ENCODE results near the gene NBEAL2. TPM values are rescaled to one million over a fixed set of nuclear protein-coding genes. Genes with fewer than 3 reads are reported as not detected.
"Not testable (repeated sequence)": the region's sequence is repeated elsewhere in the genome, so short reads cannot be mapped to it uniquely, and the experiment has no call there.

NBEAL2 gene
- total RNA-seq, 1 donor from 2014 or later = 299 TPM

DNA sequence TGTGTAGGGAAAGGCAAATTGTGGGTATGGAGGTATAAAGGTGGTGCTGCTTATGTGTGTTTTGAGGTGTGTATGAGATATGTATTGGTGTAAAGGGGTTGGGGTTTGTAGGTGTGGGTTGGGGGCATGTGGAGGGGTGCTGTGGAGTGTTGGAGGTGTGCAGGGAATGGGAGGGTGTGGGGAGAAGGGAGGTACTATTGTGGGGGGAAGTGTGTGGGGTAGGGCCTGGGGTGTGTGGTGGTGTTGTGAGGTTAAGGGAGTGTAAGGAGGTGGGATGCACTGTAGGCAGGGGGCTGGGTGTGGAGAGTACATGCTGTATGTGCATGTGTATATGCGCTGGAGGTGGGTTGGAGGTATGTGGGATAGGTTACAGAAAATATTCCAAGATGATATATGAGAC, 18.6 kb upstream of the NBEAL2 start:
- intact Hi-C loops (cut with micrococcal nuclease) = no loop called here

GRCh38 chr3:46962427-46962826, 17.0 kb upstream of the NBEAL2 start:
- intact Hi-C loops (cut with micrococcal nuclease) = no loop called here

DNA sequence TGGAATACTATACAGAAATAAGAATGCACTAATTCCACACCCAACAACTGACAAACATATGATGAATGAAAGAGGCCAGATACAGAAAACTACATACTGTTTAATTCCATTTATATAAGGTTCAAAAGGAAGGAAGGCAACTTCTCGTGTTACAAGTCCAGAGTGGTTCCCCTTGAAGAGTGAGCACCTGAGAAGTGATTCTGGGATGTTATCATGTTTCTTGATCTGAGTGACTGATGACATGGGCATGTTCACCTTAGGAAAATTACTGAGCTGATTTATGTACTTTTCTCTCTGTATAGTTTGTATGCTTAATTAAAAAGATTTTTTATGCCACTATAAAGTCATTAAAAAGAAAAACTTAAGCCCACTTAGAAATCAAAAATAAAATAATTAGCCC, 16.5 kb upstream of the NBEAL2 start:
- intact Hi-C loops (cut with micrococcal nuclease) = no loop called here

- intact Hi-C loops (cut with micrococcal nuclease) = not testable (repeated sequence)
Measured at GRCh38 chr3:46964038-46964590, 15.4 kb upstream of the NBEAL2 start.

GRCh38 chr3:46965151-46965550, 14.3 kb upstream of the NBEAL2 start:
- intact Hi-C loops (cut with micrococcal nuclease) = no loop called here

DNA sequence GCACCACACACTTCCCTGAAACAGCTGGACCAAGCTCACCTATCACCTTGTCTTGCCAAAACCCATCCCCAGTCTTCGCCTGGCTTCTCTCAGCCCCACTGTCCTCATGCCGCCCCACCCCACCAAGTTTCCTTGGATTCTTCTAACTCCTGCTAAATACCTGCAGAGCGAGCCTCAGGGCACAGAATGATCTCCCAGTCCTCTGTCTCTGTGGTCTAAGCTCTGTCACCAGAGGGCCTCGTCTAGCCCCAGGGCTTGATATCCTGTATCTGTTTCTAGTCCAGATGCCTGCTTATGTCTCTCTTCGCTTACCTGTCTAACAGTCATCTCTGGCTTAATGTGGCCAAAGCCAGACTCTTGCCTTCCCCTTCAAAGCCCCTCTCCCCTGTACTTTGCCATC, 12.7 kb upstream of the NBEAL2 start:
- intact Hi-C loops (cut with micrococcal nuclease) = loop anchor here (1.0 kb wide), 1 partner anchor 70 kb away; no protein-coding TSS in a partner anchor

DNA sequence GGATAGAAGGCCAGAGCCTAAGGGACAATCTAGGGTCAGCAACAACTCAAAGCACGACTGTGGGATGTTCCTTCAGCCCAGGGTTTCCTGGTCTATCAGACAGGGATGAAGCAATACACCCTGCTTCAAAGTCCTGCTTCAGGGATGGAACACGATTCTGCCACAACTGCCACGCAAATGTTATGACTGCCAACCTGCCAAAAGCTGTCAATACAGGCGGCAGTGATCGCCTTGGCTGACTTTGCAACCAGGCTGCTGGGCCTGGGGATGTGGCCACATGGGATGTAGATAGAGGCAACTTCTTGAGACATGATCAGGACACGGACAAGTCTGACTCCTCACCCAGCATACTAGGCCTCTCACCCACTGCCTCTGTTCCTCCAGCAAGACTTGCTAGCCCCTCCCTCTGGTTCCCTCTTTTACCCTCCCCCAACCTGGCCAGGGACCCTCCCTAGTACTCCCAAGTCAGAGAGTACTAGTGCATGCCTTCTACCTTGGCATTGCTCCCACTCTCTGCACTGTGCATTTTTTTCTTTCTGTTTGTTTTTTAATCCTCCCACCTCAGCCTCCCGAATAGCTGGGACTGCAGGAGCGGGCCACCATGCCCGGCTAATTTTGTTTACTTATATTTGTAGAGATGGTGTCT, 10.6 kb upstream of the NBEAL2 start:
- intact Hi-C loops (cut with micrococcal nuclease) = no loop called here

DNA sequence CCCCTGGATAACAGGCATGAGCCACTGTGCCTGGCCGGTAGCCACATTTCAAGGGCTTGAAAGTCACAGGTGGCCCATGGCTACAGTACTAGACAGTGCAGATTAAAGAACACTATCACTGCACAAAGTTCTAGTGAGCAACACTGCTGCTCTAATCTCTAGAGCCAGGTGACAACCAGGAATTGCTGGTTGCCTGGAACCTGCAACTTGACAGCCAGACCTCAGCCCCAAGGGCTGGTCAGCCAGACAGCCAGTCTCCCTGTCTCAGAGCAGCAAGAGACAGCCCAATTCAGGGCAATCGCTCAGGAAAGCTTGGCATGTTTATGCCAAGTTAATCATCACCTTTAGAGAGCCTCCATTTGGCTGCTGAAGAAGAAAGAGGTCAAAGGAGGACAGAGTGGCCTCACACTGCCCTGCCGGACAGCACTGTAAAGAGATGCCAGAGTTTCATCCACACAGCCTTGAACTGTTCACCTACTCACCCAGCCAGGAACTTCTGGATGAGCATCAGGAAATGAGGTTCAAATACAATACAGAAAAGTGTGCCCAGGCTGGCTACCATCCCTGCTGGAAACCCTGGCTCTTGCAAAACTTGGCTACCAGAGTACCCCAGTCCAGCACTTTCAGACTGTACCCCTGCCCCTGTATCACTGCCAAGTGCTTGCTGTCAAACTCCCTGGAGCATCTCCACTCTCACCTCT, 8.9 kb upstream of the NBEAL2 start:
- intact Hi-C loops (cut with micrococcal nuclease) = loop anchor here (1.0 kb wide), 1 partner anchor 42 kb away; no protein-coding TSS in a partner anchor

DNA sequence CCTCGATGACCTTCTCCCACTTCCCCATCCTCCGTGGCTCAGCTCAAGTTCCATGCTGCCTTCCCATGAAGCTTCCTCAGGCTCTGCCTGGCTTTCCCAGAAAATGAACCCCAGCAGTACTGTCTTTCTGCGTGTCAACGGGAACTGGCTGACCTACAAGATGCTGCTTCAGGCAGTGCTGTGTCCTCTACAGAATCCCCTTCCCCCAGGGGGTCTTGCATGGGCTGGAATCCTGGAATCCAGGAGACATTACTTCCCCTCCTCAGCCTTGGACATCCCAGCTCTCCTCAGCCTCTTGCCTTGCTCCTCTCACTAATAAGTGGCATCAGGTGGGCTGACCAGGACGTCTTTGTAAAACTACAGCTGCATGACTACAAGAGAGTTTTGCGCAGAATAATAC, 8.3 kb upstream of the NBEAL2 start:
- intact Hi-C loops (cut with micrococcal nuclease) = loop anchor here (1.0 kb wide), 1 partner anchor 43 kb away; no protein-coding TSS in a partner anchor

DNA sequence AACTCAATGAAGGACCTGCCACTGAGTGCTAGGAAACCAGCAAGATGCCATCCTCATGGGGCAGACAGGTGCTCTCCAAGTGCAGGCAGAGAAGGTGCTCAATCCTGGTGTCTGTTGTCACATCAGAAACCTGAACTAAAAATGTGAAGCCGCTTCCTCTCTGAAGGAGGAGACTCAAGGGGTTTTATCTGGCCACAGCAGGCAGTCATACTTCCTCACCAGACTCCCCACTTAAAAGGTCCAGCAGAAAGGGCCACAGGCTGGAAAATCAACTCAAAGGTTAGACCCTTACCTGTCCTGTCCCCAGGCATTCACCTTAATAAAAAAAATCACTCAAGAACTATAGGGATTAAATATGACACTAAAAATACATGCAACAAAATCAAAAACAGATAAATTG, 7.7 kb upstream of the NBEAL2 start:
- intact Hi-C loops (cut with micrococcal nuclease) = loop anchor here (1.0 kb wide), 1 partner anchor 43 kb away; no protein-coding TSS in a partner anchor

DNA sequence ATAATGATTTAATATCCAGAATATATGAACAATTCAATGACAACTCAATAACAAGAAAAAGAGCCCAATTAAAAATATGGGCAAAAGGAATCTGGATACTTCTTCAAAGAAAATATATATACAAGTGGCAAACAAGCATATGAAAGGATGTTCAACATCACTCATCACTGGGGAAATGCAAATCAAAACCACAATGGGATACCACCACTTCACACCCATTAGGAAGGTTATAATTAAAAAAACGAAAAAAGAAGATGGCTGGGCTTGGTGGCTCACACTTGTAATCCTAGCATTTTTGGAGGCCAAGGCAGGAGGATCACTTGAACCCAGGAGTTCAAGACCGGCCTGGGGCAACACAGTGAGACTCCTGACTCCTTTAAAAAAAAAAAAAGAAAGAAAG, 7.1 kb upstream of the NBEAL2 start:
- intact Hi-C loops (cut with micrococcal nuclease) = no loop called here

GRCh38 chr3:46974421-46975171, 4.9 kb upstream of the NBEAL2 start:
- intact Hi-C loops (cut with micrococcal nuclease) = loop anchor here (5.0 kb wide), 1 partner anchor 808 kb away; the partner anchor contains the start of gene SMARCC1

DNA sequence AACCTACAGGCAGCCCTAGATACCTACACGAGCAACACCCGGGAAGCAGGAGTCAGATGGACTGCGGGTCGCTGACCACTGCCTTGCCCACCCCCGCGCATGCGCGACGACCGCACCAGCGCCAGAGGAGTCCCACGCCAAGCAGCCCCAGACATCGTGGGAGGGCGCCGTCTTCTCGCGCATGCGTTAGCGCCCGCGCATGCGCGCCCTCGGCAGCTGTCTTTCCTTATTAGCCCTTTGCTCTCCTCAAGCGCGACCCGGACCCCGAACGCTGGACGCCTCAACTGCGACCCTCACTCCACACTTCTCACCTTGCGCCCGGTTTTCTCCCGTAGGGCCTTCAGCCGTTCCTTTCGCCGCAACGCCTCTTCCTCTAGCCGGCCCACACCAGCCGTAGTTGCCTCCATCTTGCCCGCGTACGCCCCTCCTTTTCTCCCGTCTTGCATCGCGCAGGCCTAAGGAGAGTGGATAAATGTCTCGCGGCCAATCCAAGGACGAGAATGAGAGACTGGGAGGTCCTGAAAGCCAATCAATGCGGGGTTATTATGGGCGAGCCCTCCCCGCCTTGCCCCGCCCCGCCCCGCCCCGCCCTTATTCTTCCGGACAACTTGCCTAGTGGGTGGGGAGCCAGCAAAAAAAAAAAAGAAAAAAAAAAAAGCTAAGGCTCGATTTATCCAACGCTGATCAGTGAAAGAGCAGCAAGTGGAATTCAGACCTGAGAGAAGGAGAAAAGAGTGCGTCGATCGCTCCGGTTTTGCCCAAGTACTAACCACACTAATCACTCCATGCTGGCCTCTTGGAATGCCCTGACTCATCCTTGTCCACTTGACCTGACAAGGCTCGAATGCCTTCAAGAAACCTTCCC, 2.9 kb upstream of the NBEAL2 start, which contains the start of gene CCDC12:
Gene CCDC12, minus strand, starts transcription at position 420 of the 865 bp plus-strand sequence. Its CDS starts 13 bp downstream, at position 407.
- intact Hi-C loops (cut with micrococcal nuclease) = loop anchor here (1.0 to 5.0 kb wide), 8 partner anchors 43 to 1112 kb away; partner anchors contain the start of genes ELP6, SCAP and SMARCC1

DNA sequence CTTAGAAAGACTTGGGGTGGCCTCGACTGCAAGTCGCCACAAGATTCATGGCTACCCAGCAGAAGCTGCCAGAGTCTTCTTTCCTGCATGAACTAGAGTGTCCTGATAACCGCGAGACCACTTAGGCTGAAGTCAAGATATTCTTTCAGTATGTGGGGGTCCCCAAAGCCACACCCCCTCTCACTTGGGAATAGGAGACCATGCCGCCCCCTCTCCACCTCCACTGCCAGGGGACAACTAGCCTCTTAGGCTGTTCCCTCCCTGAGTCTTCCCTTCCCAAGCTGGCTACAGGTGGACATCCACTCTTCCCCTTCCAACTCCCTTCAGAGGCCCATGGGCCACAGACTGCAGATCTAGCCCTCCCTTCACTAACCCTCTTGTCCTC, 1.7 kb upstream of the NBEAL2 start:
- intact Hi-C loops (cut with micrococcal nuclease) = loop anchor here (2.0 to 5.0 kb wide), 5 partner anchors 49 to 1111 kb away; partner anchors contain the start of genes ELP6, SCAP and SMARCC1

- intact Hi-C loops (cut with micrococcal nuclease) = loop anchor here (5.0 kb wide), 1 partner anchor 804 kb away; the partner anchor contains the start of gene SMARCC1
Measured at GRCh38 chr3:46978381-46978780, 1.1 kb upstream of the NBEAL2 start.

DNA sequence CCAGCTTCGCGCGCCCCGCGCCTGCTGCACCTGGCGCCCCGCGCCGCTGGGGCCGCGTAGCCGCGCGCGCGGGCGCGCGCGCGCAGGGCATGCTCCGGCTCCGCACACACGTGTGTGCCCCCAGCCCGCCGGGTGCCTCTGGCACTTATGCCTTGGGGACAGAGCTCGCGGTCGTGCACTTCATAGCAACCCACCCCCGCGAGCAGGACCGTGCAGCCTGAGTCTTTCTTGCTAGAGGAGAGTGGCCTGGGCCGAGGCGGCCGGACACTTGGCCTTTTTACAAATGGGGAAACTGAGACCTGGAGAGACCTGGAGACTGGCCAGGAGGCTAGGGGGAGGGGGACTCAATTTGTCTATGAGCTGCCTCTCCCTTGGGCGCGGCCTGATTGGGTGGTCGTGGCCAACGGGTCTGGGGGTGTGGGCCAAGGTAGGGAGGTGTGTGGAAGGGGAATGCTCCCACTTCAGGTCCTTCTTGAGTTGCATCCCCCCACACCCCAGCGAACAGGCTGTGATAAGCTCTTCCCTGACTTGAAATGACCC, 562 bp downstream of the NBEAL2 start:
- intact Hi-C loops (cut with micrococcal nuclease) = loop anchor here (1.0 to 5.0 kb wide), 8 partner anchors 7 to 802 kb away; partner anchors contain the start of genes KIF9, KLHL18, SETD2 and SMARCC1

DNA sequence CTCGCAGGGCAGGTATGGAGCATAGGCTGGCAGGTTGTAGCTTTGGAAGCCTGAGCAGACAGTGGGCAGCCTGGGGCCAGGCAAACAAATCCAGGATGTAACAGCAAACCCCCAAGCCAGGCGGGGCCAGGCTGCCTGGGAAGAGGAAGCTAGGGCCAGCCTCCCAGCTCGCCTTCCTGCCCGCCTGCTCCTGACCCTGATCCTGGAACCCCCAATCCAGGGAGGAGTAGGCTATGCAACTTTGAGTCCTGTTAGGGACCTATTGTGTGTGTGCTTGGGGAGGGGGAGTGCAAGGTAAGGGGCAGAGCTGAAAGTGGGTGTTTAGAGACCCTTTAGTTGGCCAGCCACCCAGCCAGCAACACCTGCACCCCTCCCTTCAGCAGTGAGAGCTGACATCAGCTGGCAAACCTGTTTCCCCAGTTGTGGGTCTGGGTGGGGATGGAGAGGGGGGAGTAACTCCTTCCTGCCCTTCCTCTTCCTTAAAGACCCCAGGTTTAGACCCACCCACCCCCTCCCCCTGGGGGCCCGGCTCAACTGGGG, 2.5 kb downstream of the NBEAL2 start:
- intact Hi-C loops (cut with micrococcal nuclease) = no loop called here

DNA sequence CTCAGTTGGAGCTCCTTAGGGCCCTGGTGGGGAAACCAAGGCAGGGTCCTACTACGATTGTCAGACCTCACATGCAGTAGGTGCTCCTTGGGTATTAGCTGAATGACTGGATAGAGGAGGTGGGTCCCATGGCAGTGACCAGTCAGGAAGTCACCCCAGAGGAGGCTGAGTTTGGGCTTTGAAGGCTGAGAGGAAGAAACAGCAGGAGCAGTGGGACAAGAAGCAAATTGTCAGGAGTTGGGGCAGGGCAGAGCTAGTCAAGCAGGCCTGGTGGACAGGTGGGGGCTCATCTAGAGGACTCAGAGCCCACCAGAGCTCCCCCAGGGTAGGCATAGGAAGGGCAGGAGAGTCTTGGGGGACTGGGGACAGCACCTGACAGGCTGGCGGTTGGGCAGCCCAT, 3.1 kb downstream of the NBEAL2 start:
- intact Hi-C loops (cut with micrococcal nuclease) = no loop called here

DNA sequence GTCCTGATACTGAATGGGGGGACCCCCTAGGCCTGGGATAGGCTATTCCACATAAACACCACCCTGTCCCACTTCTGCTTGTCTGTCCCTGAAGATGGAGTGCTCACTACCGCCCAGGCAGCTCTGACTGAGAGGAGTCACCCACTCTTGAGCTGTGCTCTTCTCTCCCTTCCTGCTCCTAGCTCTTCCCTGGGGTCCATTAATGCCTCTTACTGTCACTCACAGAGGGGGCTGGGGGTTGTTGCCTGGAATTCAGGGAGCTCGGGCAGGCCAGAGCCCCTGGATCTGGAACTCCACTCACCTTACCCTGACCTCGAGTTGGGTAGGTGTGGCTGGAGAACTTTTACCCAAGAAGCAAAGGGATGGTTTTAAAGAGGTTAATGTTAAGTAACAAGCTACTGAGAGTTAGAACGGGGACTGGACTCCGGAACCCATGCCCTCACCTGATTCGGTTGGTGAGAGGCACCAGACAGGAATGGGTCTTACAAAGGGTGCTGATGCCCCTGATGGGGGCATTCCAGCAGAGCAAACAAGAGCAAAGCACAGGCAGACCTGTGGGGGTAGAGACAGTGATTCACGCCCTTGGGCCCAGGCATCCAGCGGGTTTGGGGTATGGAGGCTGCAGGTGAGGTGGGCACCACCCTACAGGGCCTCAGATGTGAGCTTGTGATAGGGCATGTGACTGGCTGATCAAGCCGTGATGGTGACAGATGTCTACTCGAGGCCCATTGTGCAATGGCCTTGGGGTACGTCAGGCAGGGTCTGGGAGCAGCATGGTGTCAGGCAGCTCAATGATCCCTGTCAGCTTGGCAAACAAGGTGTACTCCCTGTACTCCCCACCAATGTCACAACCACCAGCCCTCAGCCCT, 5.4 kb downstream of the NBEAL2 start:
- intact Hi-C loops (cut with micrococcal nuclease) = no loop called here
